Measurements from ENCODE around the gene PHLPP2. TPM values are rescaled to one million over a fixed set of nuclear protein-coding genes. Genes with fewer than 3 reads are reported as not detected.

The PHLPP2 gene
- total and polyA plus RNA-seq, 10 of the 15 experiments (the other 5 are each of a cell fraction or from before 2014, with no cell fraction given): 1.0 to 13.2 (median 7.0) TPM

DNA sequence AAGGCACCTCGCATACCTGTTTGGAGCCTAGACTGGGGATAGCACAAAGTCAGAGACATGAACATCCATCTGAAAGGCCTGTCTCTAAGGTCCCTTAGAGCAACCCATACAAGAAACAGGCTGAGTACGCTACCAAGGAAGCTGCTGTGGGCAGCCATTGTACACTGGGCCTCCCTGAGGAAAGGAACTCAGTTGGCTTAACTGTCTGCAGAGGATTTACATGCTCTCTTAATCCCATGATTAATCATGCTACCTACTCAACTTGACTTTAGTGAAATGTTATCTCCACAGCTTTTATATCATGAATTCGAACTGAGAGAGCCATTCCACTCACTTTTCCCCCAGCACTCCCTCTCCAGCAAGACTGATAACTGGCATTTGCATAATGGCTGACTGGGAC, 26.0 kb downstream of the PHLPP2 start:
- DNase-seq (ENCODE audit: low read depth, low spot score): no peak
- FAIRE-seq: no peak
- no TSS peak for BruUV-seq (replicated peaks)
- ChIA-PET SMC1A (ENCODE audit: uncharacterized antibody, unreplicated experiment) (no interaction called here), RAD21 (ENCODE audit: unreplicated experiment) (no interaction called here), POLR2A (no interaction called here), CTCF (interaction anchor here (1.8 kb wide), 1 partner anchor 28 kb away, joined by 3 read pairs; no protein-coding TSS in a partner anchor)
- no peak overlapping the region for H2AFZ ChIP-seq (ENCODE audit: control insufficient read depth, low read depth, low read length)
- intact Hi-C loops (cut with micrococcal nuclease; ENCODE audit: unreplicated experiment): loop anchor here (10.0 kb wide), 1 partner anchor 56 kb away; no protein-coding TSS in a partner anchor
- no peak for TF ChIP-seq ZBED1 (IDR thresholded peaks at IDR 0.05; ENCODE audit: borderline replicate concordance)
- no peak for TF ChIP-seq NR2C1 (IDR thresholded peaks at IDR 0.05)
- no peak for TF ChIP-seq MYC (IDR thresholded peaks at IDR 0.05; ENCODE audit: insufficient read depth, insufficient read length, insufficient replicate concordance, low read length, severe bottlenecking)
- TF ChIP-seq, protein P1, sequence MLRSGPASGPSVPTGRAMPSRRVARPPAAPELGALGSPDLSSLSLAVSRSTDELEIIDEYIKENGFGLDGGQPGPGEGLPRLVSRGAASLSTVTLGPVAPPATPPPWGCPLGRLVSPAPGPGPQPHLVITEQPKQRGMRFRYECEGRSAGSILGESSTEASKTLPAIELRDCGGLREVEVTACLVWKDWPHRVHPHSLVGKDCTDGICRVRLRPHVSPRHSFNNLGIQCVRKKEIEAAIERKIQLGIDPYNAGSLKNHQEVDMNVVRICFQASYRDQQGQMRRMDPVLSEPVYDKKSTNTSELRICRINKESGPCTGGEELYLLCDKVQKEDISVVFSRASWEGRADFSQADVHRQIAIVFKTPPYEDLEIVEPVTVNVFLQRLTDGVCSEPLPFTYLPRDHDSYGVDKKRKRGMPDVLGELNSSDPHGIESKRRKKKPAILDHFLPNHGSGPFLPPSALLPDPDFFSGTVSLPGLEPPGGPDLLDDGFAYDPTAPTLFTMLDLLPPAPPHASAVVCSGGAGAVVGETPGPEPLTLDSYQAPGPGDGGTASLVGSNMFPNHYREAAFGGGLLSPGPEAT (IDR thresholded peaks at IDR 0.05; ENCODE audit: low read depth): no peak
- TF ChIP-seq, protein P2, sequence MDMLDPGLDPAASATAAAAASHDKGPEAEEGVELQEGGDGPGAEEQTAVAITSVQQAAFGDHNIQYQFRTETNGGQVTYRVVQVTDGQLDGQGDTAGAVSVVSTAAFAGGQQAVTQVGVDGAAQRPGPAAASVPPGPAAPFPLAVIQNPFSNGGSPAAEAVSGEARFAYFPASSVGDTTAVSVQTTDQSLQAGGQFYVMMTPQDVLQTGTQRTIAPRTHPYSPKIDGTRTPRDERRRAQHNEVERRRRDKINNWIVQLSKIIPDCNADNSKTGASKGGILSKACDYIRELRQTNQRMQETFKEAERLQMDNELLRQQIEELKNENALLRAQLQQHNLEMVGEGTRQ (IDR thresholded peaks at IDR 0.05; ENCODE audit: borderline replicate concordance, low read depth, low read length): no peak
- no peak for TF ChIP-seq CREM (IDR thresholded peaks at IDR 0.05; ENCODE audit: low read depth)
- TF ChIP-seq IKZF2 (IDR thresholded peaks at IDR 0.05): no peak
- no peak for TF ChIP-seq MXI1 (IDR thresholded peaks at IDR 0.05; ENCODE audit: low read depth, low read length)
- no peak for TF ChIP-seq SMARCA5 (IDR thresholded peaks at IDR 0.05)
- no peak for TF ChIP-seq EED (IDR thresholded peaks at IDR 0.05; ENCODE audit: low read depth)
- TF ChIP-seq EZH2 (IDR thresholded peaks at IDR 0.05; ENCODE audit: borderline replicate concordance, control insufficient read depth, low read depth, low read length): no peak
- TF ChIP-seq, protein P3, sequence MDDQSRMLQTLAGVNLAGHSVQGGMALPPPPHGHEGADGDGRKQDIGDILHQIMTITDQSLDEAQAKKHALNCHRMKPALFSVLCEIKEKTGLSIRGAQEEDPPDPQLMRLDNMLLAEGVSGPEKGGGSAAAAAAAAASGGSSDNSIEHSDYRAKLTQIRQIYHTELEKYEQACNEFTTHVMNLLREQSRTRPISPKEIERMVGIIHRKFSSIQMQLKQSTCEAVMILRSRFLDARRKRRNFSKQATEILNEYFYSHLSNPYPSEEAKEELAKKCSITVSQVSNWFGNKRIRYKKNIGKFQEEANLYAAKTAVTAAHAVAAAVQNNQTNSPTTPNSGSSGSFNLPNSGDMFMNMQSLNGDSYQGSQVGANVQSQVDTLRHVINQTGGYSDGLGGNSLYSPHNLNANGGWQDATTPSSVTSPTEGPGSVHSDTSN (IDR thresholded peaks at IDR 0.05; ENCODE audit: insufficient replicate concordance, low read depth, low read length): no peak
- H3K9me3 ChIP-seq (replicated peaks; ENCODE audit: control insufficient read depth, insufficient read depth, low read length): no peaks in the 10 kb centered on the region
- H4K20me1 ChIP-seq (ENCODE audit: control insufficient read depth, insufficient read depth): no peaks in the 10 kb centered on the region
- H3K4me3 ChIP-seq: no peak overlapping the region
- no peak for ATAC-seq
- no peak overlapping the region for H3K4me2 ChIP-seq (ENCODE audit: control insufficient read depth, insufficient read depth)
- in situ Hi-C loops (cut with MboI): no loop called here
- no peak overlapping the region for H3K9ac ChIP-seq (ENCODE audit: control insufficient read depth, insufficient read depth, low read length)
- H3K79me2 ChIP-seq (ENCODE audit: control insufficient read depth, insufficient read depth, low read length): no peaks in the 10 kb centered on the region
- H3K27ac ChIP-seq (ENCODE audit: control insufficient read depth, insufficient read depth): no peak overlapping the region
- H3K4me1 ChIP-seq (ENCODE audit: control insufficient read depth, insufficient read depth, low read length): no peaks in the 10 kb centered on the region
- WGBS (ENCODE audit: insufficient coverage, insufficient replicate concordance, low lambda C conversion rate, missing lambda C conversion rate): 67% methylated on average over 3 of the region's 3 CpGs
- no peaks in the 10 kb centered on the region for H3K27me3 ChIP-seq (replicated peaks in 1 of 2; ENCODE audit: control insufficient read depth in 2 of 2, insufficient read depth in 2 of 2, low read length in 1 of 2)
- H3K36me3 ChIP-seq (ENCODE audit: control insufficient read depth in 2 of 2, insufficient read depth in 2 of 2, low read length in 1 of 2): peaks cover 1 to 2% of the 10 kb centered on the region in 2 experiments; a peak in 2 of 4 replicates

Data from GM12878 (cell line).